HEK293 (cell line): ENCODE measurements around the gene MAPKAPK3.
A peak's percentile ranks its signal among the peaks of the same experiment; 100 is the strongest.

ENCODE experiments used
- CTCF ChIA-PET: fragments of 350-600 bp; formaldehyde crosslinking; extraction: SDS; loops from one replicate; lab custom pipeline; 2021; ENCODE audit warnings: antibody characterized with exemption; lab: Yijun Ruan, JAX
- POLR2A ChIA-PET: fragments of 300-600 bp; formaldehyde crosslinking; extraction: SDS; loops from one replicate; lab custom pipeline; 2020; ENCODE audit warnings: antibody characterized with exemption, inconsistent platforms; lab: Yijun Ruan, JAX
- H3K27ac ChIP-seq: fragments of 200-500 bp; sonication (Bioruptor generic); 2 replicates; pipeline ENCODE4 v1.5.1; 2014; ENCODE audit warnings: low read depth, low read length, control low read depth, inconsistent platforms; ENCODE audit errors: extremely low read depth
- H3K36me3 ChIP-seq, 2 experiments: fragments of 200-500 bp in 1 of 2; sonication (Bioruptor generic) in 1 of 2; 1 replicate in 1 of 2; 2 replicates in 1 of 2; pipeline ENCODE4 v1.5.1; 2014 to 2017; ENCODE audit warnings: inconsistent platforms in 2 of 2, low read length in 2 of 2; ENCODE audit not compliant: control insufficient read depth in 2 of 2, insufficient read depth in 1 of 2
- H3K4me1 ChIP-seq: fragments of 200-500 bp; sonication (Bioruptor generic); 2 replicates; pipeline ENCODE4 v1.5.1; 2014; ENCODE audit warnings: mild to moderate bottlenecking, low read length, inconsistent platforms; ENCODE audit not compliant: control insufficient read depth, insufficient read depth
- H3K4me3 ChIP-seq: 2 replicates; pipeline ENCODE4 v1.5.1; 2011; ENCODE audit warnings: low read depth, mild to moderate bottlenecking, control low read depth, low read length, moderate library complexity
- H3K9me3 ChIP-seq: fragments of 200-500 bp; sonication (Bioruptor generic); 2 replicates; pipeline ENCODE4 v1.5.1; 2014; ENCODE audit warnings: low read depth, low read length, inconsistent platforms; ENCODE audit not compliant: control insufficient read depth, insufficient read depth
- FEZF1 ChIP-seq: fragments of 450-650 bp; formaldehyde crosslinking; IDR thresholded peaks from 2 replicates; pipeline ENCODE4 v1.5.1; 2016; ENCODE audit warnings: missing biosample characterization, missing genetic modification characterization
- GLI2 ChIP-seq: fragments of 450-650 bp; formaldehyde crosslinking; IDR thresholded peaks from 2 replicates; pipeline ENCODE4; 2017; ENCODE audit warnings: missing biosample characterization, missing genetic modification characterization, low read depth, borderline replicate concordance
- KLF7 ChIP-seq: fragments of 450-650 bp; formaldehyde crosslinking; IDR thresholded peaks from 2 replicates; pipeline ENCODE4 v1.5.1; 2016; ENCODE audit warnings: missing biosample characterization, missing genetic modification characterization, borderline replicate concordance
- SP7 ChIP-seq: fragments of 450-650 bp; formaldehyde crosslinking; IDR thresholded peaks from 2 replicates; pipeline ENCODE4 v1.5.1; 2016; ENCODE audit warnings: missing biosample characterization, missing genetic modification characterization
- ZNF138 ChIP-seq: fragments of 450-650 bp; formaldehyde crosslinking; IDR thresholded peaks from 2 replicates; pipeline ENCODE4 v1.5.1; 2016; ENCODE audit warnings: missing biosample characterization, missing genetic modification characterization, borderline replicate concordance
- ZNF16 ChIP-seq: fragments of 450-650 bp; formaldehyde crosslinking; IDR thresholded peaks from 2 replicates; pipeline ENCODE4 v1.5.1; 2016; ENCODE audit warnings: low read depth, missing biosample characterization, missing genetic modification characterization
- ZNF2 ChIP-seq: fragments of 450-650 bp; formaldehyde crosslinking; IDR thresholded peaks from 2 replicates; pipeline ENCODE4 v1.5.1; 2016; ENCODE audit warnings: missing biosample characterization, missing genetic modification characterization
- ZNF211 ChIP-seq: fragments of 450-650 bp; formaldehyde crosslinking; IDR thresholded peaks from 2 replicates; pipeline ENCODE4 v1.5.1; 2016; ENCODE audit warnings: low read depth, missing biosample characterization, missing genetic modification characterization
- ZNF23 ChIP-seq: fragments of 450-650 bp; formaldehyde crosslinking; IDR thresholded peaks from 2 replicates; pipeline ENCODE4 v1.5.1; 2016; ENCODE audit warnings: missing biosample characterization, missing genetic modification characterization, borderline replicate concordance
- ZNF324 ChIP-seq: fragments of 450-650 bp; formaldehyde crosslinking; IDR thresholded peaks from 2 replicates; pipeline ENCODE4 v1.5.1; 2016; ENCODE audit warnings: missing biosample characterization, missing genetic modification characterization
- ZNF366 ChIP-seq: fragments of 450-650 bp; formaldehyde crosslinking; conservative IDR thresholded peaks from 2 replicates; pipeline ENCODE4 v1.5.1; 2016; ENCODE audit warnings: missing biosample characterization, missing genetic modification characterization
- ZNF48 ChIP-seq: fragments of 450-650 bp; formaldehyde crosslinking; IDR thresholded peaks from 2 replicates; pipeline ENCODE4 v1.5.1; 2016; ENCODE audit warnings: missing biosample characterization, missing genetic modification characterization
- ZNF510 ChIP-seq: fragments of 450-650 bp; formaldehyde crosslinking; IDR thresholded peaks from 2 replicates; pipeline ENCODE4 v1.5.1; 2018; ENCODE audit warnings: mild to moderate bottlenecking, missing genetic modification characterization, missing biosample characterization; ENCODE audit not compliant: insufficient replicate concordance
- ZNF549 ChIP-seq: fragments of 450-650 bp; IDR thresholded peaks from 2 replicates; pipeline ENCODE4 v1.5.1; 2018; ENCODE audit warnings: missing biosample characterization, missing genetic modification characterization, mild to moderate bottlenecking, inconsistent platforms, moderate library complexity
- ZNF629 ChIP-seq: fragments of 450-650 bp; formaldehyde crosslinking; IDR thresholded peaks from 2 replicates; pipeline ENCODE4 v1.5.1; 2017; ENCODE audit warnings: missing biosample characterization, missing genetic modification characterization
- ZNF654 ChIP-seq: fragments of 450-650 bp; formaldehyde crosslinking; IDR thresholded peaks from 2 replicates; pipeline ENCODE4 v1.5.1; 2016; ENCODE audit warnings: low read depth, missing biosample characterization, missing genetic modification characterization
- ZNF660 ChIP-seq: fragments of 450-650 bp; IDR thresholded peaks from 2 replicates; pipeline ENCODE4 v1.5.1; 2018; ENCODE audit warnings: missing biosample characterization, mild to moderate bottlenecking, missing genetic modification characterization
- ZNF677 ChIP-seq: fragments of 450-650 bp; IDR thresholded peaks from 2 replicates; pipeline ENCODE4 v1.5.0; 2018; ENCODE audit warnings: missing biosample characterization, mild to moderate bottlenecking, missing genetic modification characterization, moderate library complexity
- TF ChIP-seq, protein P1 (sequence below): fragments of 450-650 bp; IDR thresholded peaks from 2 replicates; pipeline ENCODE4 v1.5.1; 2018; ENCODE audit warnings: missing biosample characterization, missing genetic modification characterization
- TF ChIP-seq, protein P2 (sequence below): fragments of 450-650 bp; formaldehyde crosslinking; IDR thresholded peaks from 2 replicates; pipeline ENCODE4 v1.5.1; 2016; ENCODE audit warnings: missing biosample characterization, missing genetic modification characterization, low read depth
- TF ChIP-seq, protein P3 (sequence below): fragments of 450-650 bp; formaldehyde crosslinking; IDR thresholded peaks from 2 replicates; pipeline ENCODE4 v1.5.1; 2016; ENCODE audit warnings: missing biosample characterization, missing genetic modification characterization

MAPKAPK3 gene

DNA sequence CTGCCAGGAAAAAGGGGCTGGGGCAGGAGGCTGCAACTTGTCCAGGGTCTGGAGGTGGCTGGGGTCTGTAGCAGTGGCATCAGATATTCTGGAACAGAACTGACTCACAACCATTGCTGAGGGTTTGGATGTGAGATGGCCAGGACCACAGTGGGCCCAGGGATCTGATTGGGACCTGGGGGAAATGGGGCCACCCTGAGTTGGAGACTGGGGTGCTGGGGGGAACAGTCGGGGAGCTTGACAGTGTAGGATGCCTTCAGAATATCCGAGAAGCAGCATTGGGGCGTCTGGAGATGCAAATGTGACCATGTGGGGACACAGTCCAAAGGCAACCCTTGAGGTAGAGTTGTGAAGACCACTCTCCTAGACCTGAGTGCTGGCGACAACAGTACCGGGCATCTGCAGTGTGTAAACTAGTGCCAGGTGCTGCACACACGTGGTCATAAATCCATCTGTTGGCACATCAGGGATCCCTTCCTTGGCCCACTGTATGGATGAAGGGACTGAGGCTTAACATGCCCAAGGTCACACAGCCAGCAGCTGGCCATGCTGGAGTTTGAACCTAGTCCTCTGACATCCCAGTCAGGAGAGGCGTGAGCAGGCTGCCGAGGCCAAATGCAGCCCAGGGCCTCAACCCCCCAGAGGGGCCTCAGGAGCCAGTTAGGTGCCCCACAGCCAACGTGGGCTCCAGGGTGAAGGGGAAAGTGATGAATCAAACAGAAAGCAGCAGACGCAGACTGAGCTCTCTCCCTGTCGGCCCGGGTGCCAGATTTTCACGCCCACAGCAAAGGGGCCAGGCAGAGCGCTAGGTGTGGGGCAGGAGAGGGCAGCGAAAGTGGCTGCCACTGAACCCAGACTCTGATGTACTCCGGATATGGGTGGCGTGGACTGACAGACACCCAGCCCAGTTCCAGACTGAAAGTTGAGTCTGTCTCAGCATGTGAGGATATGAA lies 28.9 kb upstream of the MAPKAPK3 start:
- H3K27ac ChIP-seq = no peak overlapping the region
- POLR2A ChIA-PET = interaction anchor here (0.6 to 1.0 kb wide), 3 partner anchors 380 to 1427 kb away, joined by 3 read pairs; no protein-coding TSS in a partner anchor
- no peaks in the 10 kb centered on the region for H3K4me1 ChIP-seq
- no peak overlapping the region for H3K4me3 ChIP-seq
- H3K36me3 ChIP-seq = peaks cover 0 to 12% of the 10 kb centered on the region in 2 experiments; a peak in 1 of 3 replicates
- no peaks in the 10 kb centered on the region for H3K9me3 ChIP-seq
- CTCF ChIA-PET = interaction anchor here (0.6 to 0.7 kb wide), 3 partner anchors 286 to 506 kb away, joined by 3 to 5 read pairs (median 3); no protein-coding TSS in a partner anchor
- TF ChIP-seq ZNF23 (tag by site-specific recombination) (no peak), GLI2 (tag by site-specific recombination) (no peak)

- no peak overlapping the region for H3K27ac ChIP-seq
- no peaks in the 10 kb centered on the region for H3K4me1 ChIP-seq
- ChIA-PET CTCF (interaction anchor here (0.6 to 1.5 kb wide), 4 partner anchors 16 to 506 kb away, joined by 3 to 6 read pairs (median 4); no protein-coding TSS in a partner anchor), POLR2A (interaction anchor here (0.6 to 1.0 kb wide), 2 partner anchors 797 to 1427 kb away, joined by 3 read pairs; no protein-coding TSS in a partner anchor)
- no peaks in the 10 kb centered on the region for H3K9me3 ChIP-seq
- no peak overlapping the region for H3K4me3 ChIP-seq
- TF ChIP-seq SP7 (tag by site-specific recombination) (no peak), ZNF16 (tag by site-specific recombination) (peak; percentile 36; the same call in 1 of the 2 replicates), ZNF2 (tag by site-specific recombination) (no peak), ZNF629 (no peak)
- H3K36me3 ChIP-seq = peaks cover 0 to 8% of the 10 kb centered on the region in 2 experiments; a peak in 1 of 3 replicates
Measured at GRCh38 chr3:50588759-50589433, 28.1 kb upstream of the MAPKAPK3 start.

- Histone ChIP-seq H3K4me1 (no peaks in the 10 kb centered on the region), H3K27ac (no peak overlapping the region), H3K4me3 (no peak overlapping the region), H3K9me3 (no peaks in the 10 kb centered on the region), H3K36me3 (no peaks in the 10 kb centered on the region)
- ChIA-PET POLR2A (interaction anchor here (2.1 kb wide), 1 partner anchor 22 kb away, joined by 5 read pairs; the partner anchor contains the start of gene HEMK1), CTCF (interaction anchor here (1.0 to 2.7 kb wide), 3 partner anchors 13 to 23 kb away, joined by 3 to 9 read pairs (median 3); no protein-coding TSS in a partner anchor)
- TF ChIP-seq ZNF677 = no peak
- TF ChIP-seq ZNF660 = no peak
- TF ChIP-seq, protein P1, sequence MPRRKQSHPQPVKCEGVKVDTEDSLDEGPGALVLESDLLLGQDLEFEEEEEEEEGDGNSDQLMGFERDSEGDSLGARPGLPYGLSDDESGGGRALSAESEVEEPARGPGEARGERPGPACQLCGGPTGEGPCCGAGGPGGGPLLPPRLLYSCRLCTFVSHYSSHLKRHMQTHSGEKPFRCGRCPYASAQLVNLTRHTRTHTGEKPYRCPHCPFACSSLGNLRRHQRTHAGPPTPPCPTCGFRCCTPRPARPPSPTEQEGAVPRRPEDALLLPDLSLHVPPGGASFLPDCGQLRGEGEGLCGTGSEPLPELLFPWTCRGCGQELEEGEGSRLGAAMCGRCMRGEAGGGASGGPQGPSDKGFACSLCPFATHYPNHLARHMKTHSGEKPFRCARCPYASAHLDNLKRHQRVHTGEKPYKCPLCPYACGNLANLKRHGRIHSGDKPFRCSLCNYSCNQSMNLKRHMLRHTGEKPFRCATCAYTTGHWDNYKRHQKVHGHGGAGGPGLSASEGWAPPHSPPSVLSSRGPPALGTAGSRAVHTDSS = no peak
- TF ChIP-seq, protein P2, sequence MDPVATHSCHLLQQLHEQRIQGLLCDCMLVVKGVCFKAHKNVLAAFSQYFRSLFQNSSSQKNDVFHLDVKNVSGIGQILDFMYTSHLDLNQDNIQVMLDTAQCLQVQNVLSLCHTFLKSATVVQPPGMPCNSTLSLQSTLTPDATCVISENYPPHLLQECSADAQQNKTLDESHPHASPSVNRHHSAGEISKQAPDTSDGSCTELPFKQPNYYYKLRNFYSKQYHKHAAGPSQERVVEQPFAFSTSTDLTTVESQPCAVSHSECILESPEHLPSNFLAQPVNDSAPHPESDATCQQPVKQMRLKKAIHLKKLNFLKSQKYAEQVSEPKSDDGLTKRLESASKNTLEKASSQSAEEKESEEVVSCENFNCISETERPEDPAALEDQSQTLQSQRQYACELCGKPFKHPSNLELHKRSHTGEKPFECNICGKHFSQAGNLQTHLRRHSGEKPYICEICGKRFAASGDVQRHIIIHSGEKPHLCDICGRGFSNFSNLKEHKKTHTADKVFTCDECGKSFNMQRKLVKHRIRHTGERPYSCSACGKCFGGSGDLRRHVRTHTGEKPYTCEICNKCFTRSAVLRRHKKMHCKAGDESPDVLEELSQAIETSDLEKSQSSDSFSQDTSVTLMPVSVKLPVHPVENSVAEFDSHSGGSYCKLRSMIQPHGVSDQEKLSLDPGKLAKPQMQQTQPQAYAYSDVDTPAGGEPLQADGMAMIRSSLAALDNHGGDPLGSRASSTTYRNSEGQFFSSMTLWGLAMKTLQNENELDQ = no peak
- TF ChIP-seq KLF7 (tag by site-specific recombination) = no peak
- TF ChIP-seq ZNF549 (tag by site-specific recombination) = no peak
- TF ChIP-seq FEZF1 (tag by site-specific recombination) = no peak
- TF ChIP-seq ZNF324 = no peak
- no peak for TF ChIP-seq ZNF138 (tag by site-specific recombination)
- TF ChIP-seq ZNF48 = no peak
- TF ChIP-seq, protein P3, sequence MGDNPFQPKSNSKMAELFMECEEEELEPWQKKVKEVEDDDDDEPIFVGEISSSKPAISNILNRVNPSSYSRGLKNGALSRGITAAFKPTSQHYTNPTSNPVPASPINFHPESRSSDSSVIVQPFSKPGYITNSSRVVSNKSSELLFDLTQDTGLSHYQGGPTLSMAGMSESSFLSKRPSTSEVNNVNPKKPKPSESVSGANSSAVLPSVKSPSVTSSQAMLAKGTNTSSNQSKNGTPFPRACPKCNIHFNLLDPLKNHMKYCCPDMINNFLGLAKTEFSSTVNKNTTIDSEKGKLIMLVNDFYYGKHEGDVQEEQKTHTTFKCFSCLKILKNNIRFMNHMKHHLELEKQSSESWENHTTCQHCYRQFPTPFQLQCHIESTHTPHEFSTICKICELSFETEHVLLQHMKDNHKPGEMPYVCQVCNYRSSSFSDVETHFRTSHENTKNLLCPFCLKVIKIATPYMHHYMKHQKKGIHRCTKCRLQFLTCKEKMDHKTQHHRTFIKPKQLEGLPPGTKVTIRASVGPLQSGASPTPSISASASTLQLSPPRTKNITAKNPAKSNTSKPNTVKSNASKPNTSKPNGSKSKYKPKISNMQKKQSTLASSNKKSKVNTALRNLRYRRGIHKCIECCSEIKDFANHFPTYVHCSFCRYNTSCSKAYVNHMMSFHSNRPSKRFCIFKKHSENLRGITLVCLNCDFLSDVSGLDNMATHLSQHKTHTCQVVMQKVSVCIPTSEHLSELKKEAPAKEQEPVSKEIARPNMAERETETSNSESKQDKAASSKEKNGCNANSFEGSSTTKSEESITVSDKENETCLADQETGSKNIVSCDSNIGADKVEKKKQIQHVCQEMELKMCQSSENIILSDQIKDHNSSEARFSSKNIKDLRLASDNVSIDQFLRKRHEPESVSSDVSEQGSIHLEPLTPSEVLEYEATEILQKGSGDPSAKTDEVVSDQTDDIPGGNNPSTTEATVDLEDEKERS (tag by site-specific recombination) = no peak
- no peak for TF ChIP-seq ZNF654 (tag by site-specific recombination)
- TF ChIP-seq ZNF366 (tag by site-specific recombination) = no peak
- TF ChIP-seq ZNF510 (tag by site-specific recombination) = no peak
- TF ChIP-seq ZNF211 (tag by site-specific recombination) = no peak
Measured at GRCh38 chr3:50591196-50591741, 25.7 kb upstream of the MAPKAPK3 start.
